ENCODE measurements around the gene DMKN. TPM values are rescaled to one million over a fixed set of nuclear protein-coding genes. Genes with fewer than 3 reads are reported as not detected.

DMKN gene
- total and polyA plus RNA-seq, 2 of the 4 experiments (the other 2 are of a cell fraction): 0.36 to 2.4 TPM

- no peak overlapping the region for H3K14ac ChIP-seq (replicated peaks; ENCODE audit: low read depth, low read length)
- no peak overlapping the region for H3K4me2 ChIP-seq (ENCODE audit: low read depth, low read length)
- no peaks in the 10 kb centered on the region for H3K9me1 ChIP-seq (ENCODE audit: insufficient read depth, low read length)
- no peak overlapping the region for H2BK15ac ChIP-seq (ENCODE audit: low read depth, low read length)
- H2BK20ac ChIP-seq (ENCODE audit: low read depth, low read length): no peak overlapping the region
- ATAC-seq (ENCODE audit: low read depth) (no peak), DNase-seq (no peak)
- intact Hi-C loops (cut with micrococcal nuclease): no loop called here
- no peak overlapping the region for H2AK5ac ChIP-seq (ENCODE audit: low read depth, low read length)
- H2BK5ac ChIP-seq (ENCODE audit: low read depth, low read length, poor library complexity, severe bottlenecking): no peak overlapping the region
- in situ Hi-C loops (cut with MboI; ENCODE audit: low sequenced_read_pairs): no loop called here
- dilution Hi-C loops (cut with HindIII; ENCODE audit: low sequenced_read_pairs, unreplicated experiment): no loop called here
- no TSS peak for BruUV-seq (replicated peaks)
- H3K27ac ChIP-seq (ENCODE audit: insufficient read depth, low read length): no peak overlapping the region
- no peak for TF ChIP-seq CTCF (conservative IDR thresholded peaks at IDR 0.05; ENCODE audit: low read depth, low read length)
- TF ChIP-seq MXI1 (IDR thresholded peaks at IDR 0.05; ENCODE audit: borderline replicate concordance, low read depth, low read length): no peak
- TF ChIP-seq, protein P1, sequence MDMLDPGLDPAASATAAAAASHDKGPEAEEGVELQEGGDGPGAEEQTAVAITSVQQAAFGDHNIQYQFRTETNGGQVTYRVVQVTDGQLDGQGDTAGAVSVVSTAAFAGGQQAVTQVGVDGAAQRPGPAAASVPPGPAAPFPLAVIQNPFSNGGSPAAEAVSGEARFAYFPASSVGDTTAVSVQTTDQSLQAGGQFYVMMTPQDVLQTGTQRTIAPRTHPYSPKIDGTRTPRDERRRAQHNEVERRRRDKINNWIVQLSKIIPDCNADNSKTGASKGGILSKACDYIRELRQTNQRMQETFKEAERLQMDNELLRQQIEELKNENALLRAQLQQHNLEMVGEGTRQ (IDR thresholded peaks at IDR 0.05; ENCODE audit: low read depth, low read length): no peak
- no peak for TF ChIP-seq CHD1 (IDR thresholded peaks at IDR 0.05; ENCODE audit: low read depth, low read length)
- TF ChIP-seq RCOR1 (IDR thresholded peaks at IDR 0.05; ENCODE audit: insufficient replicate concordance, low read length): no peak
- TF ChIP-seq CEBPB (IDR thresholded peaks at IDR 0.05; ENCODE audit: low read depth, low read length): no peak
- TF ChIP-seq BHLHE40 (IDR thresholded peaks at IDR 0.05; ENCODE audit: low read depth, low read length): no peak
- no peak for TF ChIP-seq RAD21 (IDR thresholded peaks at IDR 0.05; ENCODE audit: low read length)
- TF ChIP-seq RFX5 (IDR thresholded peaks at IDR 0.05; ENCODE audit: low read depth, low read length): no peak
- no peak for TF ChIP-seq POLR2A (IDR thresholded peaks at IDR 0.05; ENCODE audit: low read depth, low read length)
- no peak for TF ChIP-seq NFE2L2 (IDR thresholded peaks at IDR 0.05; ENCODE audit: low read depth, low read length)
- no peak for TF ChIP-seq ELK1 (IDR thresholded peaks at IDR 0.05; ENCODE audit: borderline replicate concordance, low read depth, low read length)
- no peak for TF ChIP-seq FOS (IDR thresholded peaks at IDR 0.05; ENCODE audit: low read depth, low read length)
- TF ChIP-seq MAFK (IDR thresholded peaks at IDR 0.05; ENCODE audit: low read depth, low read length): no peak
- no peak for TF ChIP-seq SMC3 (IDR thresholded peaks at IDR 0.05; ENCODE audit: low read depth, low read length)
- TF ChIP-seq MAZ (IDR thresholded peaks at IDR 0.05; ENCODE audit: borderline replicate concordance, low read depth, low read length): no peak
- no peak overlapping the region for H3K18ac ChIP-seq (ENCODE audit: low read depth, low read length)
- no peaks in the 10 kb centered on the region for H4K20me1 ChIP-seq (ENCODE audit: insufficient read depth, low read length)
- H4K91ac ChIP-seq (ENCODE audit: insufficient read depth, low read depth, low read length): no peak overlapping the region
- no peak overlapping the region for H3K56ac ChIP-seq (ENCODE audit: extremely low read depth, insufficient read depth, low read length)
- no peak overlapping the region for H2BK120ac ChIP-seq (ENCODE audit: low read depth, low read length)
- CTCF ChIA-PET: interaction anchor here (0.8 kb wide), 1 partner anchor 97 kb away, joined by 6 read pairs; no protein-coding TSS in a partner anchor
- no peak overlapping the region for H3K4me3 ChIP-seq (ENCODE audit: insufficient read depth, low read depth, low read length)
- no peak overlapping the region for H3K4ac ChIP-seq (ENCODE audit: low read depth, low read length)
- H3K9me3 ChIP-seq (ENCODE audit: control insufficient read depth, insufficient read depth, low read length): no peaks in the 10 kb centered on the region
- peaks cover 4% of the 10 kb centered on the region; the same call in 1 of the 2 replicates for H3K27me3 ChIP-seq (ENCODE audit: control insufficient read depth, insufficient read depth, low read length)
- H4K5ac ChIP-seq (ENCODE audit: low read depth, low read length): no peak overlapping the region
- H3K9ac ChIP-seq (ENCODE audit: low read depth, low read length): no peak overlapping the region
- H3K79me1 ChIP-seq (ENCODE audit: low read depth in 1 of 2, low read length in 2 of 2): no peaks in the 10 kb centered on the region
- no peaks in the 10 kb centered on the region for H3K4me1 ChIP-seq (ENCODE audit: control insufficient read depth, insufficient read depth, low read length)
- POLR2A ChIA-PET (ENCODE audit: unreplicated experiment): no interaction called here
- no peak overlapping the region for H4K8ac ChIP-seq (ENCODE audit: low read depth in 2 of 2, low read length in 2 of 2)
- WGBS, 2 experiments (ENCODE audit: extremely low coverage in 2 of 2, insufficient read length in 1 of 2): 0% methylated on average over 2 of the region's 10 CpGs; no CpG with 5 or more reads in 1 of the 2 experiments
- H3K36me3 ChIP-seq (ENCODE audit: control insufficient read depth, insufficient read depth, low read length): no peaks in the 10 kb centered on the region
- no peak overlapping the region for H3K23ac ChIP-seq (ENCODE audit: low read depth, low read length)
- no peak overlapping the region for H2AK9ac ChIP-seq (replicated peaks; ENCODE audit: low read depth, low read length, poor library complexity)
- no peak overlapping the region for H2AFZ ChIP-seq (replicated peaks; ENCODE audit: low read length, poor library complexity)
These were observed 54.6 kb downstream of the DMKN start for GRCh38 chr19:35458731-35459391.

All from IMR-90 (cell line).